GM12873 (cell line): ENCODE data around the gene INHBA.

Experiments used
- TF ChIP-seq, protein P1 (sequence below): IDR thresholded peaks from 2 replicates; pipeline ENCODE4 v1.5.1; 2012; ENCODE audit warnings: low read depth, mild to moderate bottlenecking, moderate library complexity, low read length, control low read depth; ENCODE audit not compliant: insufficient read depth; ENCODE audit errors: missing control alignments

Gene INHBA

DNA sequence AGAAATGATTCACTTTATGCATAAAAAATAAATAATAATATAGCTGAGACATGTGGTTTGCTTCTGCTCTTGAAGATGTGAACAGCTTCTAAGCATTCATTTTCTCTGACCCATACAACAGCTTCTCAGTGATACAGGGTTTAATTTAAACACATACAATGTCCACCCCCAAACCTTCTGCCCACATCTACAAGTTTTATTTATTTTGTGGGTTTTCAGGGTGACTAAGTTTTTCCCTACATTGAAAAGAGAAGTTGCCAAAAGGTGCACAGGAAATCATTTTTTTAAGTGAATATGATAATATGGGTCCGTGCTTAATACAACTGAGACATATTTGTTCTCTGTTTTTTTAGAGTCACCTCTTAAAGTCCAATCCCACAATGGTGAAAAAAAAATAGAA lies 17.2 kb downstream of the INHBA start:
- TF ChIP-seq, protein P1, sequence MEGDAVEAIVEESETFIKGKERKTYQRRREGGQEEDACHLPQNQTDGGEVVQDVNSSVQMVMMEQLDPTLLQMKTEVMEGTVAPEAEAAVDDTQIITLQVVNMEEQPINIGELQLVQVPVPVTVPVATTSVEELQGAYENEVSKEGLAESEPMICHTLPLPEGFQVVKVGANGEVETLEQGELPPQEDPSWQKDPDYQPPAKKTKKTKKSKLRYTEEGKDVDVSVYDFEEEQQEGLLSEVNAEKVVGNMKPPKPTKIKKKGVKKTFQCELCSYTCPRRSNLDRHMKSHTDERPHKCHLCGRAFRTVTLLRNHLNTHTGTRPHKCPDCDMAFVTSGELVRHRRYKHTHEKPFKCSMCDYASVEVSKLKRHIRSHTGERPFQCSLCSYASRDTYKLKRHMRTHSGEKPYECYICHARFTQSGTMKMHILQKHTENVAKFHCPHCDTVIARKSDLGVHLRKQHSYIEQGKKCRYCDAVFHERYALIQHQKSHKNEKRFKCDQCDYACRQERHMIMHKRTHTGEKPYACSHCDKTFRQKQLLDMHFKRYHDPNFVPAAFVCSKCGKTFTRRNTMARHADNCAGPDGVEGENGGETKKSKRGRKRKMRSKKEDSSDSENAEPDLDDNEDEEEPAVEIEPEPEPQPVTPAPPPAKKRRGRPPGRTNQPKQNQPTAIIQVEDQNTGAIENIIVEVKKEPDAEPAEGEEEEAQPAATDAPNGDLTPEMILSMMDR = no peak

DNA sequence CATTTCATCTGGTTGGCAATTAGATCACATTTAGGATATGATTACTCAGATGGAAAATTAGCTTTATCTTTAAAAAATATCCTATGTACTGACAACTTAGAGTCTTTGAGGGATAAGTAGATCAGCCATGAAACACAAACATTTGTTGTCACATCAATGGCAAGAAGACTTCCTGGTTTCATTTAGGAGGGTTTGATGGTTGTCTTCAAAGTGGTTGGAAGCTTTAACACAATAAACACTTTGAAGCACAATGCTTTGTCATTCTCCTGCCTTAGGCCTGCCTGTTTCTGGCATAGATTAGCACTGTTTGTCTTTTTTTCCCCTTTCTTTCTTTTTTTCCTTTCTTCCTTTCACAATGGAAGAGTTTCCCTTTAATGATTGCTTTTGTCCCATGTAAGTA lies 20.5 kb downstream of the INHBA start:
- TF ChIP-seq, protein P1 = no peak

DNA sequence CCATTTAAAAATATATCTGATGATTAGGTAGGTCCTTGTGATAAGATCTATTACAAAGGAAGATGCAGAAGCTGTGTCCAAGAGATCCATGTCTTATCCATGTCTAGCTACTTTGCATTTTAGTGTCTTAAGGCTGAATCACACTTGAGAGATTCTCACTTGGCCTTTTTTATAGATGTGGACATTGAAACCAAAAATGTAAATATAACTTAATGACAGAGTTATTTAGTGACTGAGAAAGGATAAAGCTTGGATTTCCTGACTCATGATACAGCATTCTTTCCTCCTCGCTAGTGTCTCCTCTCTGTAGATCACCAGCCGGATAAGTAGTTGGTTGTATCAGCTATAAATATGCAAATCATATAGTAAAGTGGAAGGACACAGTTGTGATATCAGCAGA lies 23.3 kb downstream of the INHBA start:
- TF ChIP-seq, protein P1 = no peak

DNA sequence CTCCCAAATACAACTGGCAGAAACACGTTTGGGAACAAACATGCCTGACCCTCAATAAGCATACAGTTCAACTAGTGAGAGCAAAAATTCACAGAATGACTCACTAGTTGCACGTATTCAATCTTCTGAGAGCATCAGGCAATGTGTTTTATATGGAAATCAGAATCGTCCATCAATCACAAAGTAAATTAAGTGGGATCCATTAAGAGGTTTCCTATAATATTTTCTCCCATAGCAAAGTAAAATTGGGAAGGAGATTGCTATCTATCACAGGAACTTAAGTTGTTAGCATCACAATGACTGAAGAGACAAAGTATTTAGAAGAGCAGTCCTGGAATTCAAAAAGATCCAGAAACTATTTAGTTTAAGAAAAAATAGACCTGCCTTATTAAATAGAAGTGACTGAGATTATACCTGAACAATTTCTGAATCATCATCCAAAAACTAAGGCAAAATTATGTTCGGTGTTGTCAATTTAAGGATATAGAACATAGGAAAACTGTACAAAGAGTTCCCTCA lies 28.3 kb downstream of the INHBA start:
- TF ChIP-seq, protein P1 = no peak

DNA sequence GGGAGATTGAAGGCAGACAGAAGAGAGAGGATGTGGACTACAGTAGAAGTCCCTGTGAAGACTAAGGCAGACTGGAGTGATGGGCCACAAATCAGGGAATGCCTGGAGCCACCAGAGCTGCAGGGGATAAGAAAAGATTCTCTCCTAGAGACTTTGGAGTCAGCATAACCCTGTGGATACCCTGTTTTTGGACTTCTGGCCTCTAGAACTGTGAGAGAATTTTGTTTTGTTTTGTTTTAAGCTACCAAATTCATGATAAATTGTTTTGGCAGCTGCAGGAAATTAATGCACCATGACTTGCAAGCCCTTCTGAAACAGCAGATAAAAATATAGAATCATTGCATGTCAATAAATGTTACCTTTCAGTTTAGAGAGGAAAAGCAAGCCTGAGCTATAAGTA lies 41.3 kb downstream of the INHBA start:
- TF ChIP-seq, protein P1 = no peak

DNA sequence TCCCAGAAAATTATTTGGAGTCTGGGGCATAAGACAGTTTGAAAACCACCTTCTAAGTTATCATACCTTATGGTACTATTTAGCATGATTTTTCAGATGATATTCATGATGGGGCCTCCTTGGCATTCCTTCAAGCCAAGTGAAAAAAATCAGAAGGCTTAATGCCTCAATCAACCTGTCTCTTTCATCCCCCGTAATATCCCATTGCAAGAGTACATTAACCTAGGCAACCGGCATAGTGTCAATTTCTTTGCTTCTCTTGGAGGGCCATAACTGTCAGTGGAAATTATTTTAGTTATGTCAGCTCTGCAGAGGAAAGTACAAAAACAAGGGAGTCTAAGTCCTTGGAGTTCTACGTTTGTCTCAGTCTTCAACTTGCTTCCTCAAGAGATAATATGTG lies 43.4 kb downstream of the INHBA start:
- TF ChIP-seq, protein P1 = no peak

DNA sequence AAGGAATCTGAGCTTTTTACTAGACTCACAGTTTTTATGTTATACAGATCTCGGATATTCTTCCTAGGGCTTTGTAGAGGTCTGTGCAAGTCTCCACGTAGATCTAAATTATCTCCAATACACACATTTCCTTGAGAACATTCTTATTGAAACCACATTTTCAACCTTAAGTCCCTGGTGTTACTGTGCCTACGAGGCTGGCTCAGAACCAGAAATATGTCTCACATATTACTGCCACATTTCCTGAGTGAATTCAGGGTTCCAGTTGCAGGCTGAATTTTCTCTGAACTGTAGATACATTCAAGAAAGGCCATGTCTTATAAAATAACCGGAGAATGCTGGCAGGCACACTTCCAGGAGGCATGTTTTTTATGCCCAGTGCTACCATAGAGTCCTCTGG lies 46.5 kb downstream of the INHBA start:
- TF ChIP-seq, protein P1 = no peak
